Activated CD4-positive, CD25-positive, alpha-beta regulatory T cell treated with anti-CD3 and anti-CD28 coated beads, Interleukin-2, amount 50 U/mL, for 16 hours (primary cell): Measurements from ENCODE around the gene STX18.
"Not testable (repeated sequence)": the region's sequence is repeated elsewhere in the genome, so short reads cannot be mapped to it uniquely, and the experiment has no call there.

Experiments used
- DNase-seq: peaks from one replicate; pipeline ENCODE4 v3.0.0-alpha.2; 2020; ENCODE audit warnings: low read depth, low spot score

The STX18 gene

GRCh38 chr4:4480685-4481398, 61.0 kb downstream of the STX18 start:
- no peak for DNase-seq

- DNase-seq: no peak
Observed at GRCh38 chr4:4480205-4480604, 61.6 kb downstream of the STX18 start.

- DNase-seq: no peak
Observed at GRCh38 chr4:4479366-4479765, 62.5 kb downstream of the STX18 start.

GRCh38 chr4:4477796-4478195, 64.1 kb downstream of the STX18 start:
- no peak for DNase-seq

GRCh38 chr4:4477391-4477790, 64.5 kb downstream of the STX18 start:
- no peak for DNase-seq

GRCh38 chr4:4474476-4474875, 67.4 kb downstream of the STX18 start:
- no peak for DNase-seq

- no peak for DNase-seq
Observed at GRCh38 chr4:4472344-4472958, 69.4 kb downstream of the STX18 start.

GRCh38 chr4:4471195-4471594, 70.7 kb downstream of the STX18 start:
- DNase-seq: no peak

GRCh38 chr4:4470208-4470607, 71.6 kb downstream of the STX18 start:
- DNase-seq: no peak

GRCh38 chr4:4465238-4465637, 76.6 kb downstream of the STX18 start:
- not testable (repeated sequence) for DNase-seq

GRCh38 chr4:4462970-4463369, 78.9 kb downstream of the STX18 start:
- no peak for DNase-seq

GRCh38 chr4:4461850-4462249, 80.0 kb downstream of the STX18 start:
- no peak for DNase-seq

GRCh38 chr4:4461178-4461577, 80.7 kb downstream of the STX18 start:
- no peak for DNase-seq

- no peak for DNase-seq
Observed at GRCh38 chr4:4460759-4461158, 81.1 kb downstream of the STX18 start.

GRCh38 chr4:4459181-4459580, 82.7 kb downstream of the STX18 start:
- DNase-seq: no peak

- no peak for DNase-seq
Observed at GRCh38 chr4:4457803-4458553, 83.9 kb downstream of the STX18 start.

- no peak for DNase-seq
Observed at GRCh38 chr4:4456816-4457578, 84.9 kb downstream of the STX18 start.

GRCh38 chr4:4456351-4456750, 85.5 kb downstream of the STX18 start:
- no peak for DNase-seq

GRCh38 chr4:4455210-4455865, 86.5 kb downstream of the STX18 start:
- DNase-seq: no peak

GRCh38 chr4:4446434-4446833, 95.4 kb downstream of the STX18 start:
- DNase-seq: no peak

- no peak for DNase-seq
Observed at GRCh38 chr4:4443821-4444220, 98.0 kb downstream of the STX18 start.
